HPDE6-E6E7 (cell line): ENCODE data around the gene C16orf89.
A peak's percentile ranks its signal among the peaks of the same experiment; 100 is the strongest.
"Not testable (repeated sequence)": the region's sequence is repeated elsewhere in the genome, so short reads cannot be mapped to it uniquely, and the experiment has no call there.

ENCODE experiments used
- DNase-seq: peaks from one replicate; pipeline ENCODE4 v3.0.0; 2011; ENCODE audit warnings: missing footprints; ENCODE audit errors: extremely low spot score

C16orf89 gene

DNA sequence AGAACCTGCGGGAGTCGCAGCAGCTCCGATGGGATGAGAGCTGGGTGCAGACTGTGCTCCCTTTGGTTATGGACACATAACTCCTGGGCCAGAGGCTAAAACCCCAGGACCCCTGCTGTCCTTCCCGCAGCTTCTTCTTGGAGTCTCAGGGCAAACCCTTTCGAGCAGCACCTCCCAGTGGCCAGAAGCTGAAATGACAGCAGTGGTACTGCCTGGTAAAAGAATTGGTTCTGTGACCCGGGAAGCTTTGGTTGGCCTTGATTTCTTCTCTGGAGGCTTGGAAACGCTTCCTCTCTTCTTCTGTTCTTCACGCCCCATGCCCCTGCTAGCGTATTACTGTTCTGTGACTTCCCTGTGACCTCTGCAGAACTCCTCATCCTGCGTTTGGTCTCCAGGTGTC lies 19.0 kb upstream of the C16orf89 start:
- not testable (repeated sequence) for DNase-seq

DNA sequence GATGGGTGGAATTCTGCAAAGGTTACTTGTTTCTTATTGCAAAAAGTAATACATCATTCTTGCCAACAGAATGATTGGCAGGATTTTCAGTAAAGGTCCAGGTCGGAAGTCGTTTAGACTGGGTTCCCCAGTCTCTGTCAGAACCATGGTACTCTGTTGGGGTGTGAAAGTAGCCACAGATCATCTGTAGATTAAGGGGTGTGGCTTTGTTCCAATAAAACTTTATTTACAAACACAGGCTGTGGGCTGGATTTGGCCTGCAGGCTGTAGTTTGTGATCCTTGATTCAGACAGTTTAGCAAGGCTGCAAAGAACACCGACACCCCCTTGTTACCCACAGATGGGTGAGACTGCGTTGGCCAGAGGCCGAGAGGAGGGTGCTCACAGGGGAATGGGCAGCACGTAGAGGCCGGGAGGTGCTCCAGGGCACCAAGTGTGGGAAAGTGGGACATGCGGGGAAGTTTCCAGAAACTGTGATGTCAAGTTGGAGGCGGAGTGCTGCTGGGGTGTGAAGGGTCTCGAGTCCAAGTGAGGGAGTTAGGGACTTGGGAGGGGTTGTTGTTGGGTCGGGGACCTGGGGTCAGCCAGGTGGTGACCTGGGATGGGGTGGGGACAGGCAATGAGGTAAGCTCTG lies 18.5 kb upstream of the C16orf89 start:
- not testable (repeated sequence) for DNase-seq

DNA sequence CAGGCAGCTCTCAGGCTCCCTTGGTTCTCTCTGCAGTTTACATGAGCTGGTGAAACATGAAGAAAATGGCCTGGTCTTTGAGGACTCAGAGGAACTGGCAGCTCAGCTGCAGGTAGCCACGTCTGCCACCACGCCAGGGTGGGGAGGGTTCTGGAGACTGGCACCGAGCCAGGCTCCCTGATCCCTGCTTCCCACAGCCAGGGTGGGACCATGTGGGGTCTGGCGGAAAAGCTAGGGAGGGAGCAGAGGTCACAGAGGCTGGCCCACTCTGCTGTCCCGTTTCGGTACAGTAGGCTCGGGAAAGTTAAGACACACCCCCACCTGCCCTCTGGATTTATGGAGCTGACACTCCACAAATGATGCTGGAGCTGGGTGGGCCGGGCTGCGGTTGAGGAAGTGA lies 17.9 kb upstream of the C16orf89 start:
- DNase-seq: not testable (repeated sequence)

DNA sequence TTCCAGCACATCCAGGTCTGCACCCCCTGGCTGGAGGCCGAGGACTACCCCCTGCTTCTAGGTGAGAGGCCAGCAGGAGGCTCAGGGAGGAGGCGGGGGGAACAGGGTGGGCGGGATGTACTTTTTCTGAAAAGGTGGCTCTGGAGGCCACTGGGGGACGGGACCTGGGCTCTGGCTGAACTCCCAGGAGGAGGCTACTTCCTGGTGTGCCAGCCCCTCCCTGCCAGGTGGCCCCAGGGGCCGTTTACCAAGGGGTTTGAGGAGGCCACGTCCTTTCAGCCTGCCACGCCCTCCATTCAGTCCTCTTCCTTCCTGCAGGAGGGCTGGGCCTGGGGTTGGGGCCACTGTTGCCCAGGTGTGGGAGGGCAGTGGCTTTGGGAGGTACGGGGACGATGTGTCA lies 15.2 kb upstream of the C16orf89 start:
- DNase-seq: not testable (repeated sequence)

DNA sequence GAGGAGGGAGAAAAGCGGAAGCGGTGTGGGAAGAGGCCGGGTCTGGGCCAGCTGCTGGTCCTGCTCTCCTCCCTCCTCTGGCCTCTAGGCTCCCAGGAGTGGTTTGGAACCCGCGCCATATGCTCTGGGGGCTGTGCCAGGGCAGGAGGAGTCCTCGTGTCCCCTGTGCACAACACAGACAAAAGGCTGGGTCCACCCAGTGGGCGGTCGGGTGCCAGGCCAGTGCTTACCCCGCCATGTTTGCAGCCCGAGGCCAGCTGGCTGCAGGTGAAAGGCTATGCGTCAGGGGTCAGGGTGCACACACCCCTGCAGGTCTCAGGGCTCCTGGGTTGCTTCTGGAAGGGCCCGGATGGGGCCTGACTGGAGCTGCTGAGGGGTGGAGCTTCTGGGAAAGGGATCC lies 14.7 kb upstream of the C16orf89 start:
- DNase-seq: not testable (repeated sequence)

DNA sequence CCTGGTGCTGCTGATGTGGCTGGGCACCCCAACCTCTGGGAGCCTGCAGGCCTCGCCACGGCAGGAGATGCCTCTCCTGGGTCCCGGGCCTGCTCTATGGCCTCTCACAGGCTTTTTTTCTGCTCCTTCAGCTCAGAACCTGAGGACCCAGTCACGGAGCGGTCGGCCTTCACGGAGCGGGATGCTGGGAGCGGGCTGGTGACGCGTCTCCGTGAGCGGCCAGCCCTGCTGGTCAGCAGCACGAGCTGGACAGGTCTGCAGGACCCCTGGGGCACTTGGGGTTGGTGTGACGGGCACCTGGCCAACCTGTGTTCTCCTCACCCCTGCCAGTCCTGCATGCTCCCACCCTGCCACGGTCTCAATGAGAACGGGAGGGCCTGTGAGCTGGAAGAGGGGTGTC lies 12.9 kb upstream of the C16orf89 start:
- no peak for DNase-seq

DNA sequence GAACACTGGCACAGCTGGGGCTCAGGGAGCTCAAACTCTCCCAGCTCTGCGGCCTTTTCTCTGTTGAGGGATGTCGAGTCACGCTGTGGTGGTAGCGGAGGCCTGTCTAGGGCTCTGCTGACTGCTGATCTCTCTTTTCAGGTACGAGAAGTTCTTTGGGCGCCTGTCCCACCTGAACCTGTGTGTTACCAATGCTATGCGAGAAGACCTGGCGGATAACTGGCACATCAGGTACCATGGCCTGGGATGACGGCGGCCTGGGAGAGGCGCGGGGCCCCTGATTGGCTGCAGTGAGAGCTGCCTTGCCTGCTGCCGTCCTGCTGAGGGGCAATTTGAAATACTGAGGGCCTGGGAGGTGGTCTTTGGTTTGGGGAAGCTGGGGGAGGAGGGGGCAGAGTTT lies 11.5 kb upstream of the C16orf89 start:
- no peak for DNase-seq

DNA sequence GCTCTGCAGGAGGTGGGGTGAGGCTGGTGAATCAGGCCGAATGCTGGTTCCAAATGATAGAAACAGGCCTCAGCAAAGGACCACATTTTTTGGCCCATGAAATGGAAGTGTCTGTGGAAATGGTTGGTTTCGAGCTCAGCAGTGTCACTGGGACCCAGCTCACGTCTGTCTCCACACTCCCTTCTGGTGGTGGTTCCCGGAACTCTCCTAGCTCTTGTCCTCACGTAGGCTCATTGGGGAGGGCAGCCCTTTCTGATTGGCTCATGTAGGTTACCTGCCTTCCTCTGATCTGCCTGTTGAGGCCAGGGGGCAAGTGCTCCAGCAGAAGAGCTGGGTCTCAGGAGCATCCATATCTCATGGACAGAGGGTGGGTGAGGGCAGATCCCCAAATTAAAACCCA lies 9.9 kb upstream of the C16orf89 start:
- DNase-seq: no peak

DNA sequence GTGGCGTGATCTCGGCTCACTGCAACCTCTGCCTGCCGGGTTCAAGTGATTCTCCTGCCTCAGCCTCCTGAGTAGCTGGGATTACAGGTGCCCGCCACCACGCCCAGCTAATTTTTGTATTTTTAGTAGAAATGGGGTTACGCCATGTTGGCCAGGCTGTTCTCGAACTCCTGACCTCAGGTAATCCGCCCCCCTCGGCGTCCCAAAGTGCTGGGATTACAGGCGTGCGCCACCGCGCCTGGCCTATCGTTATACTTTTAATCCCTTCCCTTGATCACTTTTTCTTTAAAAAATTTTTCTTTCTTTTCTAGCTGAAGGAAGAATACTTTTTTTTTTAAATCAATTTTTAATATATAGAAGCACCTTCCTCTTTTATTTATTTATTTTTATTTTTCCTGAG lies 8.0 kb upstream of the C16orf89 start:
- DNase-seq: not testable (repeated sequence)

DNA sequence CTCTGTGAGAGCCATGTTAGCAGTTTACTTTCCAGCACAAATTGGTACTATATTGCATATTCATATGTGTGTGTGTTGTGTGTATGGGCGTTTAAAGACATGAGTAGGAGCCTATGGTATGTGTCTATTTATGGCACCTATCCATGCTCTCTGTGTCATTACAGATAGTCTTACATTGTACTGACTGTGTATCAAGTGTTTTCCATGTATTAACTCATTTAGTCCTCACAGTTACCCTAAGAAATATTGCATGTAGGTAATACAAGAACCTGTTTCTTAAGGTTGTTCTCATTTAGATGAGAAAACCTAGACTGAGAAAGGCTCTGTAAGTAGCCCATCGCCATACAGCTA lies 7.5 kb upstream of the C16orf89 start:
- no peak for DNase-seq

DNA sequence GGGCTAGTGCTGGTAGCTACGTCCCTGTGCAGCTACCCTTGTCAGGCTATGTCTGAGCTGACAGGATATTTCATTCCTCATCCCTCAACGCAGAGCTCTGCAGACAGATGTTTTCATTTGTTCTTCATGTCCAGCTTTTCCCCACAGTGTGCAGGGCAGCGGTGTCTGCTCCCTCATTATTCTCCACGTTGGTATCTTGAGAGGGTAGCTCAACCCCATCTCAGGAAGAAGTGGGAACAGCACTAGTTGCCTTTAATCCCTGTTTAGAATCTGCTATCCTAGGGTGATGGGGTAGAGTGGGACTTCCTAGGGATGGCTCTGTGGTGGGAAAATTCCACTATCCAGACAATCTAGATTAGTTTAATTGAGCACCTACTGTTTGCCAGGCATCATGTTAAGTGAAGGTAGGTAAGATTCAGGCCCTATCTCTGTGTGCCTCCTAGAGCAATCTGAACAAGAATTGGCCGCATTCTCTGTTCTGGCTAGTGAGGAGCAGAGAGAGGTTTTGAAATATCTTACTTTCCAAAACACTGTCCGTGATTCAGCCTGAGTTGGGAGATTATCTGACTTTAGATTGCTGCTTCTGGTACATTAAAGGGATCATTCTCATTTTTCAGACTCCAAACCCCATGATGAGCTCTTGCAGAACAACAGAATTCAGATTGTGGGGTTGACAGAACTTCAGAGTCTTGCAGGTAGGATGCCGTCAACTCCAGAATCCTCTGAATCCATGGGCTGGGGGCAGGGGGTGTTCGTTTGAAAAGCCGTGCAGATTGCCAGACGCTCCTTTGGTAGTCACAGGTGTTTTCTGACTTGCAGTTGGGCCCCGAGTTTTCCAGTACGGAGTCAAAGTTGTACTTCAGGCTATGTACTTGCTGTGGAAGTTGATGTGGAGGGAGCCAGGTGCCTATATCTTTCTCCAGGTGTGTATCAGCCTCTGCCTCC lies 6.8 kb upstream of the C16orf89 start:
- DNase-seq: no peak

DNA sequence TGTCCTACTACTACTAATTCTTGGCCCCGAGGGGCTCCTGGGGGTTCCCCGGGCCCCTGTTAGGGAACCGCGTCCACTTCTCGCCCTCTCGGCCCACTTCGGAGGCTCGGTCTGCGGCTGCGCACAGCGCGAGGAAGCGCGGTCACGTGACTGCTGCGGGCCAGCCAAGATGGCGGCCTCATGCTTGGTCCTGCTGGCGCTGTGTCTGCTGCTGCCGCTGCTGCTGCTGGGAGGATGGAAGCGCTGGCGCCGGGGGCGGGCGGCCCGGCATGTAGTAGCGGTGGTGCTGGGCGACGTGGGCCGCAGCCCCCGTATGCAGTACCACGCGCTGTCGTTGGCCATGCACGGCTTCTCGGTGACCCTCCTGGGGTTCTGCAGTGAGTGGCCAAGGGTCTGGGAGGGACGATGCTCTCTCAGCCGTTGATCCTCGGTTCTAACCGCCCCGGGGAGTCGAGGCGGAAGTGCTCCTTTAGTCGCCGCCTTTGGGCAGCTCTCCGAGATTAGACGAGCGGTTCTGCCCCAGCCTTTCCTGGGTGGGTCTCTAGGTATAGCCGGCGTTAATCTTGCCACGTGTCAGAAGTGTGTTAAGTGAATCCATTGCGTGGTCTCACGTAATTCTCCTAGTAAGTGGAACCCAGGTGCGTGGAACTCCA lies 6.1 kb upstream of the C16orf89 start, which contains the start of gene ALG1:
ALG1 (plus strand) TSS at position 163 of the 653 bp plus-strand sequence; CDS start at position 170, 7 bp downstream.
- DNase-seq: peak; percentile 90

DNA sequence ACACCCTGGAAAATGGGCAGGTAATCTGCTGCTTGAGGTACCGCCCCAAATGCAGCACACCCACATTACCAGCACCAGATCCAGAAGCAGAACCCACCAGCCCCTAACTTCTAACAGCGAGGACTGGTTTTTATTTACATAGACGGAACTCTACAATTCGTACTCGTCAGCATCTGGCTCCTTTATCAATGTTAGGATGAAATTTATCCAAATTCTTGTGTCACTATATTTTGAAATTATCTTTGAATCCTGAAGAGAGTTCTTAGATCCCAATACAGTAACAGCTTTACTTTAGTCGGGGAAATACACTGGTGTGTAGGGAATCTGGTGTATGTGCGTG lies 5.6 kb upstream of the C16orf89 start:
- DNase-seq: no peak

DNA sequence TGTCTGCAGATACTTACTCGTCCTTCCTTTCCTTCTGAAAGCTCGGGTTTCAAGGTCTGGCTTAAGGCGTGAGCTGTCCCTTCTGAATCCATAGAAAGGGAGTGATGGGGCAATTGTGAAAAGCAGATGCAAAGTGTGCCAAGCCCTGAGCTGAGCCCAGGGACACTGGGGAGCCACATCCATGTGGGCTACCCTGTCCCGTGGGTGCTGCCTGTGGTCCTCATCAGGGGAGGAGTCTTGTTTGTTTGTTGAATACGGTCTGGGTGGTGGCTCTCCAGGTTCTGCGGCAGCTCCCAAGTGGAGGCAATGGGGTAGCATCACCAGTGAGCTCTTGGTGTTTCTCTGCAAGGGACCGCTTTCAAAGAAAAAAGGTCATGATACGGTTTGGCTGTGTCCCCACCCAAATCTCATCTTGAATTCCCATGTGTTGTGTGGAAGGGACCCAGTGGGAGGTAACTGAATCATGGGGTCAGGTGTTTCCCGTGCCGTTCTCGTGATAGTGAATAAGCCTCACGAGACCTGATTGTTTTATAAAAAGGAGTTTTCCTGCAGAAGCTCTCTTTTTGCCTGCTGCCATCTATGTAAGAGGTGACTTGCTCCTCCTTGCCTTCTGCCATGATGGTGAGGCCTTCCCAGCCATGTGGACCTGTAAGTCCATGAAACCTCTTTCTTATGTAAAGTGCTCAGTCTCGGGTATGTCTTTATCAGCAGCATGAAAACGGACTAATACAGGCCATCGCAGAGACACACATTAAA lies 4.9 kb upstream of the C16orf89 start:
- DNase-seq: no peak

DNA sequence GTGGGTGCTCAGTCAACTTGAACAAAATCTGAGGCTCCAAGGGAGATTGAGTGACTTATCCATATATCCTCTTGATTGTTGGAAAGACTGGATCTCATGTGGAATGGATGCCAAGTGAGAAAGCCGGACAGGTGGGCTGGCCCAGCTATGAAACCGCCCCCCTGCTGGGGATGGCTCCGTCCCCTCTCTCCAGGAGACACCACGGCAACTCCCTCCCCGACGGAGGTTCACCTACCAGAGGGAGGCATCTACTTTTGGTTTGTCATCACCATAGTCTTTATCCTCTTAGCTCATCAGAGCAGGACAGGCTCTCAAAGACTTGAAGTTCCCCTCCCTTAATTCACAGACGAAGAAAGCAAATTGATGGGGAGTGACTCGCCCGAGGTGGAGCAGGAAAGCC lies 4.1 kb upstream of the C16orf89 start:
- no peak for DNase-seq

DNA sequence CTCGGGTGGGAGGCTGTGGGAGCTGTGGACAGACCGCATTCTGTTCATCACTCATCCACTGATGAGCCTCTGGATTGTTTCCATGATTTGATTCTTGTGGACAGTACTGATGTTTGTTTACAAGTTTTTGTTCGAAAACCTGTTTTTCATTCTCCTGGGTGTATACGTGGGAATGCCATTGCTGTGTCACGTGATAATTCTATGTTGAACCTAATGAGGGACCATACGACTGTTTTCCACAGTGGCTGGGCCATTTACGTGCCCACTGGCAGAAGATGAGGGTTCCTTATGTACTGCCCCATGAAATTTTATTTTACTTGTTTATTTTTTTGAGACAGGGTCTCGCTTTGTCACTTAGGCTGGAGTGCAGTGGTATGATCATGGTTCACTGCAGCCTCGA lies 3.3 kb upstream of the C16orf89 start:
- no peak for DNase-seq

DNA sequence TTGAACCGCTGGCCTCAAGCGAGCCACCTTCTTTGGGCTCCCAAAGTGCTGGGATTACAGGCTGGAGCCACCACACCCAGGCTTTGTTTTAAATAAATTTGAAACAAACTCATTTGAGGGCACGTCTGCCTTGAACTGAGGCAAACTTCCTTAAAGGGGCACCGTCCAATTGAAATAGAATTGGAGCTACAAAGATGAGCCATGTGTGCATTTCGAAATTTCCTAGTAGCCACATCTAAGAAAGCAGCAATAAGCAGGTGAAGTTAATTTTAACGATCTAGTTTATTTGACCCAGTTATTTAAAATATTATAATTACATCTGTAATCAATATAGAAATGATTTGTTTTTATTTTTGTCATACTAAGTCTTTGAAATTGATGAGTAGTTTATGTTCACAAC lies 755 bp upstream of the C16orf89 start:
- DNase-seq: no peak

DNA sequence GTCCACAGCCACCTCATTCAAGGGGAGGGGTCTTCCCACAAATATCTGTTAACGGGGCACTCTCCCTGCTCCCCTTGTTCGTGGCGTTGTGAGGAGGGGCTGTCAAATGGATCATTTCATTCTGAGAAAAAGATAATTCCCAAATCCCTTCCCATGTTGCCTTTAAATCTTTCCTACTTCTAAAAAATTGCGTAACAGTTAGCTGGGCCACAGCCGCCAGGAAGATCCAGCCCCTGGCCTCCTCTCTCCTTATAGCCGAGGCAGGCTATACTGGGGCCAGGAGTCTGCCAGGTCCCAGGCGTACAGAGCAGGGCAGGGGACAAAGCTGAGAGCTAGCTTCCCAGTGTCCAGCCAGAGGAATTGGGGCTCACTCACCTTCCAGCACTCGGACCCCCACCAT lies 430 bp downstream of the C16orf89 start:
- no peak for DNase-seq

DNA sequence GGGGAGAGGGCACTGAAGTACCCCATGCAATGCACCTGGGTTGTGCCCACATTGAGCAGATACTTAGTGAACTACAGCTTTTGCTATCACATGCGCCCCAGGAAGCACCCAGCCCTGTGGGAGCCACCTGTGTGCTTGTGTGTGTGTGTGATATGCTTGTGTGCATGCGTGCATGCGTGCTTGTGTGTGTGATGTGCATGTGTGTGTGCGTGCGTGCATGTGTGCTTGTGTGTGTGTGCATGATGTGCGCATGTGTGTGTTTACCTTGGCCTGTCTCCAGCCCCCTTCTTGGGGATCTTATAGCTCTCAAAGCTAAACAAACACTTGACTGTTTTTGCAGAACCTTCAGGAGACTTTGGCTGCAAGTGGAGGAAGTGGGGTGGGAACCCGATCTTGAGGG lies 841 bp downstream of the C16orf89 start:
- DNase-seq: no peak

DNA sequence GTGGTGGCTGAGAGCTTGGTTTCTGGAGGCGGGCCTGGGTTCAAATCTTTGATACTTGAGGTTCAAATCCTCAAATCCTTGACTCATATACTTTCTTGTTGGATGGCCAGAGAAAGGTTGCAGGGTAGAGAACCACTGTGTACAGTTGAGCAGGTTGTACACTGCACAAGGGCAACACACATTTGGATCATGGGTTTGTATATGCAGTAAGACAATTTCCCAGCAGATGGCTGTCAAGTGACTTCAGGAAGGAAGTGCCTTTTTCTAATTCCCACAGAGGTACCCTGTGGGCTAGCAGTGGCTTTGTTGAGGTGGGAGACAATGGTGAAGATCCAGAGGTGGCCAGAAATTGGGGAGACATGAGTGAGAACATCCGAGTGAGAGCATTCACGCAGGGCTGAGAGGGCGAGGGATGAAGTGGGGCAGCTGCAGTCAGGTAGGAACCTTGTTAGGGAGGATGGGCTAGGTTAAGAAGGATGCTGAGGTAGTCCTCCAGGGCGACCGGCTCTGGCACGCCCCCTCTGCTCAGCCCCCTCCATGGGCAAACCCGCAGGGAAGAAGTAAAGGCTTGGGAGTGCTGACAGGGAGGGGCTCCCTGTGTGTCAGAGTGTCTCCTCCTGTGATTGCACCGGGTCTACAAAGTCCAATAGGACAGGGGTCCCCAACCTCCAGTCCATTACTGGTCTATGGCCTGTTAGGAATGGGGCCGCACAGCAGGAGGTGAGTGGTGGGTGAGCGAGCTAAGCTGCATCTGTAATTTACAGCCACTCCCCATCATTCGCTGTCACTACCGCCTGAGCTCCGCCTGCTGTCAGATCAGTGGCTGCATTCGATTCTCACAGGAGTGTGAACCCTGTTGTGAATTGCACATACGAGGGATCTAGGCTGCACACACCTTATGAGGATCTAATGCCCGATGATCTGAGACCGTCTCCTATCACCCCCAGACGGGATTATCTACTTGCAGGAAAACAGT lies 2.7 kb downstream of the C16orf89 start:
- no peak for DNase-seq

DNA sequence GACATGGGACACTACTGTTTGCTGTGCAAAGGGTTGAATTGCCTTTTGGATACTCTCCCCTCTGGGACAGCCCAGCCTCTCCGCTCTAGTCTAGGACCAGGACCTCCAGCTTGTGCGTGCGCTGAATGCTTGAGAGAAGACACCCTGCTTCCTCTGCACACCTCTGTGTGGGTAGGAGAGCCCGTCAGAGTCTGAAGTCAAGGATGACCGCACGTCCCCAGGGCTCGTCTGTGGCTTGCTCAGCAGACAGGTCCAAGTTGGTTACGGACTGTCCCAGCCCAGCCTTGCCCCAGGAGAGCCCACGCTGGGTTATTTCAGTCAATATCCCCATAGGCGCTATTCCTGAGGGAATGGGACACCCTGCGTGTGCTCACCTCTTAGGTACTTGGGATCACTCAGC lies 3.7 kb downstream of the C16orf89 start:
- no peak for DNase-seq
